Measurements from ENCODE around the gene TRAPPC4. TPM values are rescaled to one million over a fixed set of nuclear protein-coding genes. Genes with fewer than 3 reads are reported as not detected.

TRAPPC4 gene
- total RNA-seq, 3 donors from 2014 or later, result 52.7 to 58.4 (median 57.4) TPM

DNA sequence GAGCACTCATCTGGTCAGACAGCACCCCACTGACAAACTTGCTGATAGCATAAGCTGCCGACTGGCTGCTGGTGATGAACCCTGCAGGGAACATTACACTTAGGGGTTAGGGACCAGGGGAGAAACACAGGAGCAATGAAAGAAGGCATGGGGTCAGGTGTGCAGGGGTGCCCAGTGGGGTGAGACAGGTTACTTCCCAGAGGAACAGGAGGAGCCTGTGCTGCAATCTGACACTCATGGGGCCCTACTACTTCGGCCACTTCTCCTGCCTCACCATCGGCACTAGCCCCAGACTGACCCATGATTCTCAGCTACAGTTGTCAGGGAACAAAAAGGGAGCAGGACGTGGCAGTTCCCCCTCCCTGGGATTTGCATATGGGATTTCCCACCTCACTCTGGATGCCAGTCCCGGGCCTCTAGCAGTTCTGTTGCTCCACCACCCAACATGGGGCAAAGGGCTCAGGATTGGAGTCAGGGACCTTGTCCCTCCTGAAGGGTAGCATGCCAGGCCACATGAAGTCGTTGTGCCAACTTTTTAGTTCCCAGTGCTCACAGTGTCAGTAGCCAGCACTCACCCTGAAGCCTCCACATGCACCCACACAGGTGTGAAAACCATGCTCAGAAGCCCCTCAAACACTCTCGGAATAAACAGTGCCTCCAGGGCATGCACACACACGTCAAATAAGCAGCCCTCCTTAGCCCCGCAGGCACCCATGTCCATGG, 9.9 kb downstream of the TRAPPC4 start:
- no peak for DNase-seq
- H3K9me3 ChIP-seq, result no peaks in the 10 kb centered on the region
- H3K36me3 ChIP-seq (ENCODE audit: low read depth), result no peaks in the 10 kb centered on the region
- intact Hi-C loops (cut with DNase I, micrococcal nuclease), result no loop called here
- ATAC-seq, result no peak
- peaks cover 38% of the 10 kb centered on the region for H3K4me1 ChIP-seq (ENCODE audit: low read depth)
- TF ChIP-seq, protein P1, sequence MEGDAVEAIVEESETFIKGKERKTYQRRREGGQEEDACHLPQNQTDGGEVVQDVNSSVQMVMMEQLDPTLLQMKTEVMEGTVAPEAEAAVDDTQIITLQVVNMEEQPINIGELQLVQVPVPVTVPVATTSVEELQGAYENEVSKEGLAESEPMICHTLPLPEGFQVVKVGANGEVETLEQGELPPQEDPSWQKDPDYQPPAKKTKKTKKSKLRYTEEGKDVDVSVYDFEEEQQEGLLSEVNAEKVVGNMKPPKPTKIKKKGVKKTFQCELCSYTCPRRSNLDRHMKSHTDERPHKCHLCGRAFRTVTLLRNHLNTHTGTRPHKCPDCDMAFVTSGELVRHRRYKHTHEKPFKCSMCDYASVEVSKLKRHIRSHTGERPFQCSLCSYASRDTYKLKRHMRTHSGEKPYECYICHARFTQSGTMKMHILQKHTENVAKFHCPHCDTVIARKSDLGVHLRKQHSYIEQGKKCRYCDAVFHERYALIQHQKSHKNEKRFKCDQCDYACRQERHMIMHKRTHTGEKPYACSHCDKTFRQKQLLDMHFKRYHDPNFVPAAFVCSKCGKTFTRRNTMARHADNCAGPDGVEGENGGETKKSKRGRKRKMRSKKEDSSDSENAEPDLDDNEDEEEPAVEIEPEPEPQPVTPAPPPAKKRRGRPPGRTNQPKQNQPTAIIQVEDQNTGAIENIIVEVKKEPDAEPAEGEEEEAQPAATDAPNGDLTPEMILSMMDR (IDR thresholded peaks at IDR 0.05), result no peak
- no peak overlapping the region for H3K4me3 ChIP-seq

DNA sequence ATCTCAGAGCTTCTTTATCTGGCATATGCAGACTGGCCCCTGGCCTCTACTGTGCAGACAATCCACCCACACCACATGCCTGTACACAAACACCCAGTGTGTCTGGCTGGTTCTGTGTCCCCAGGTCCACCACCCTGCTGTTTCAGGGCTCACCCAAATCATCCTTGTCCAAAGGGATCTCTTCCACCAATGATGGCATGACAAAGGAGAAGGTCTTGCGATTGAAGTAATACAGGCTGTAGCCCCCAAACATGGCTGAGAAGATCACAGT, 10.4 kb downstream of the TRAPPC4 start:
- no peak overlapping the region for H3K4me3 ChIP-seq
- no peaks in the 10 kb centered on the region for H3K9me3 ChIP-seq
- TF ChIP-seq, protein P1 (IDR thresholded peaks at IDR 0.05), result no peak
- DNase-seq (no peak), ATAC-seq (no peak)
- no peaks in the 10 kb centered on the region for H3K36me3 ChIP-seq (ENCODE audit: low read depth)
- H3K4me1 ChIP-seq (ENCODE audit: low read depth), result peaks cover 38% of the 10 kb centered on the region
- intact Hi-C loops (cut with DNase I, micrococcal nuclease), result no loop called here

DNA sequence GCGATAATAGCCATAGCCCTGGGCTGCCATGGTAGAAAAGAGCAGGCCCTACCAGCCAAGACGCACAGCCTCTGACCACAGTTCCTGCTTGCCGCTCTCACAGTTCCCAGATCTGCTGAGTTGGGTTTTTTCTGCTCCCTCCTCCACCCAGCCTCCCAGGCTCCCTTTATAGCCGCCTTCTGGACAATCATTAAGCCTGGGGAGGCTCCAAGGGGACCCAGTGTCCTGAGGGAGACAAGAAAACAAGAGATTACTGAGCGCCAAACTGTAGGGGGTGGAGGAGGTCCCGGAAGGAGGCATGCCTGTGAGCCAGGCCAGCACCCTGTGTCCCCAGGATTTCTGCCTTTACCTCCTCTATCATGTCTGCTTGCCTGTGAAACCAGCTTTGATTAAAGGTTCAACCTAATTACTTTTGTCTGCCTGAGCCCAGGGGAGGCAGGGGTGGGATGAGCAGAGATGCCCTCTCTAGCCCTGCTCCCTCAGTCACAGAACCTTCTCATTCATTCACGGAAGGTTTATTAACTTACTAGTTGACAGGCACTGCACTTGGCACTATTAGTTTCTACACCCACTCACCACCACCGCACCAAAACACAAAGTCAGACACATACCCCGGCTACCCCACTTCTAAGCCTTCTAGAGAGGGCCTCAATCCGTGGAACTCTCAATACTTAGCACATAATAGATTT, 10.9 kb downstream of the TRAPPC4 start:
- TF ChIP-seq, protein P1 (IDR thresholded peaks at IDR 0.05), result no peak
- Histone ChIP-seq H3K36me3 (ENCODE audit: low read depth) (no peaks in the 10 kb centered on the region), H3K9me3 (no peaks in the 10 kb centered on the region), H3K4me3 (peak overlapping the region; percentile 51), H3K4me1 (ENCODE audit: low read depth) (peaks cover 38% of the 10 kb centered on the region)
- ATAC-seq (peak; percentile 70), DNase-seq (peak; percentile 71 to 85 (median 80))
- intact Hi-C loops (cut with DNase I, micrococcal nuclease), result no loop called here

DNA sequence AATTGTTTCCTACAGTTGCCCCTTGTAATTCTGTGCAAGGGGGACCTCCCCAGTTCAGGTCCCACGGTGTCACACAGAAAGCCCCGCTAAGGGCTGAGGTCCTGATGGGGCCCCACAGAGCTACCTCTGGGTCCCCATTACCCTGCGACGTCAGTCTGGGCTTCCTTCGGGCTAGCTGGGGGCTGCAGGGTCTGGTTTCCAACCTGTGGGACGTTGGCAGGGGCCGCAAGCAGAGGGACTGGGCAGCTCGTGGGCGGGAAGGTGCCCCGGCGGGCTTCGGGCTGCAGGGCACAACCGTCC, 11.4 kb downstream of the TRAPPC4 start:
- DNase-seq (no peak), ATAC-seq (no peak)
- intact Hi-C loops (cut with DNase I, micrococcal nuclease), result no loop called here
- TF ChIP-seq, protein P1 (IDR thresholded peaks at IDR 0.05), result no peak
- Histone ChIP-seq H3K36me3 (ENCODE audit: low read depth) (no peaks in the 10 kb centered on the region), H3K4me1 (ENCODE audit: low read depth) (peaks cover 38% of the 10 kb centered on the region), H3K9me3 (no peaks in the 10 kb centered on the region), H3K4me3 (peak overlapping the region; percentile 51)

DNA sequence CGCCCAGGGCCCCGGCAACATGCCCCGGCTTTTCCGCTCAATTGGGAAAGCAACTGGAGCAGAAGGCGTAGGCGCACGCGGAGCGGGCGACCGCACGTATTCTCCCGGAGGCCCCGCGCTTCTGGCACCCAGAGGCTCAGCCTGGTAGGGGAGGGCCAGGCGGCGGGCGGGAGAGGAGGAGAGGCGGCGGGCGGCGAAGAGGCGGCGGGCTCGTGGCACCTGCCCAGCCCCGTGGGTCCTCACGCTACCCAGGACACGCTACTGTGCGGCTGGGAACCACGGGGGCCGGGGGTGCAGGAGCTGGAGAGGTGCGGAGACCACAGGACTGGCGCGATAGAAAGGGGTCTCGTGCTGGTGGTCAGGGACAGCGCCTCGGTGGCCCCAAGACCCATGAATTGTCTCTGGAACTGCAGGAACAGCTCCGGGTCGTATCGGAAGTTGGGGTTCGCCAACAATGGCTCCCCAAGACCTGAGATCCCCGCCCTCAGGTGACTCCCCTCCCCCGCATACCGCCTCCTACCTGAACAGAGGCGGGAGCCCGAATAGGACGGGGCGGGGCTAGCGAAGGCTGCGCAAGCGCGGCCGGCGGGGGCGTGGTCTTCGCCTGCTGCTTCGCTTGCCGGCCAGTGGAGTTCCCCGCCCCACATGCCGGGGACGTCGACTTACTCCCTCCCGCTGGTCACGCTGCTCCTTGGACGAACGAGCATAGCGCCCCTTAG, 11.9 kb downstream of the TRAPPC4 start, which contains the start of gene SLC37A4:
TSS of gene SLC37A4 (minus strand) at position 549 of the 719 bp plus-strand sequence.
- intact Hi-C loops (cut with DNase I, micrococcal nuclease), result no loop called here
- Histone ChIP-seq H3K9me3 (no peaks in the 10 kb centered on the region), H3K4me1 (ENCODE audit: low read depth) (peaks cover 38% of the 10 kb centered on the region), H3K36me3 (ENCODE audit: low read depth) (no peaks in the 10 kb centered on the region), H3K4me3 (peak within 1 kb of the TSS; percentile 51)
- TF ChIP-seq, protein P1 (IDR thresholded peaks at IDR 0.05), result peak; percentile 88
- peak; percentile 93 for ATAC-seq
- peak; percentile 99 to 100 (median 100) for DNase-seq
